GM12864 (cell line): ENCODE data around the gene NHLH2.

Experiments
- DNase-seq: peaks from one replicate; pipeline ENCODE4 v3.0.0-alpha.2; 2011; ENCODE audit warnings: low read depth
- H3K4me3 ChIP-seq: 2 replicates; pipeline ENCODE4 v1.5.1; 2011; ENCODE audit warnings: mild to moderate bottlenecking, low read depth, low read length, control low read depth
- CTCF ChIP-seq: IDR thresholded peaks from 2 replicates; pipeline ENCODE4 v1.5.1; 2011; ENCODE audit warnings: low read depth, mild to moderate bottlenecking, moderate library complexity, low read length, control low read depth, inconsistent platforms; ENCODE audit errors: missing control alignments

NHLH2 gene

GRCh38 chr1:115829023-115829674, 11.8 kb downstream of the NHLH2 start:
- TF ChIP-seq CTCF, result no peak
- DNase-seq, result no peak
- H3K4me3 ChIP-seq, result no peak overlapping the region

DNA sequence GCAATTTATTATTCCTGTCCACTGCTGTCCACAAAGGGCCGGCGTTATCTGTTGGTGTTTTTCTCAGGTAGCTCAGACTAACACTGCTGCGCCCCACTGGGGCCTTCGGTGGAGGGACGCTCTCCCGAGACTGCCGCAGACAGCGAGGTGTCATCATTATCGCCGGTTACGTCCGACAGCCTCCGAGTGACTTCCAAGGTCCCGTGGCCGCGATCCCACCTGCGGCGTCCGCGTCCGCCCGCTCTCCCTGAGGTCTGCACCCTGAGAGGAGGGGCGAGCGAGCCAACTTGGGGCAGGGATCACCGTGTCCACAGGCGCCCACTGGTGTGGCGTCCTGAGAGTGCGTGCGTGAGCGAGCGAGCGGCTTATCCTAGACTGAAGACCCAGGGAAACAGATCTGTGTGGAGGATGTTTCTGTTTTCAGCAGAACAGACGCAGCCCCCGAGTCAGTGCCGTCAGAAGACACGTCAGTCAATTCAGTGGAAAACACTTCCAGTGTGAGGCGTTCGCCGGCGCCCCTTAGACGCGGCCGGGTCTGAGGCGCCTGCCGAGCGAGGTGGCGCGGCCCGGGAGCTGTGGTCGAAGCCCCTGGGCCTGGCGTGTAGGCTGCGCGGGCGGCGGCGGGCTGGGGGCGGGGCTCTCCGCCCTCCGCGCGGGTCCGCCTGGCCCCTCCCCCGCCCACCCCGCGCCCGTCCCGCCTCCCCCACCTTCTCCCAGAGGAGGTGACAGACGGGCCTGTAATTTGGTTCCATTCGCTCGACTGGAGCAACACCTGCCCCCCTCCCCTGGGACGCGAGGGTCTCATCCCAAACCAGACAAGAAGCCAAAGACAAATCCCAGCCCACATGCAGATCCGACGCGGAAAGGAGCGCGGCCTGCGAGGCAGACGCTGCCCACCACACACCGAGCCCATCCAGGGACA, 12.6 kb downstream of the NHLH2 start:
- no peak overlapping the region for H3K4me3 ChIP-seq
- TF ChIP-seq CTCF, result no peak
- DNase-seq, result no peak

GRCh38 chr1:115827452-115828044, 13.4 kb downstream of the NHLH2 start:
- no peak for TF ChIP-seq CTCF
- DNase-seq, result no peak

GRCh38 chr1:115826628-115827027, 14.3 kb downstream of the NHLH2 start:
- no peak for DNase-seq
- no peak for TF ChIP-seq CTCF
- no peak overlapping the region for H3K4me3 ChIP-seq

More at GRCh38 chr1:115827452-115828044, 13.4 kb downstream of the NHLH2 start:
- H3K4me3 ChIP-seq, result no peak overlapping the region

DNA sequence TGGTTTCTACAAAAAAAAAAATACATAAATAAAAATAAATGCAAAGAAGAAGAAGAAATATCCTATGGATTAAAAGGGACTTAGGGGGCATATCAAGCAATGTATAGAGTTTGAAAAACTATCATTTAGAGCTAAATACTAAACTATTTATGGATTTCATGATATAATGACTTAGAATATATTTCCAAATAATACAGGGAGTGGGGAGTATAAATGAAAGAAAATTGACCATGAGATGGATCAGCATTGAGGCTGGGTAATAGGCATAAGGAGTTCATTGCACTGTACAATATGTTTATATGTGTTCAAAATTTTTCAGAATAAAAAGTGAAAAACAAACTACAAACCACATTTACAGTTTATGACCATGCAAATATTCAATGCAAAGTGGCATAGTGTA, 18.8 kb downstream of the NHLH2 start:
- no peak for TF ChIP-seq CTCF
- DNase-seq, result no peak
- no peak overlapping the region for H3K4me3 ChIP-seq

GRCh38 chr1:115815694-115816093, 25.2 kb downstream of the NHLH2 start:
- no peak overlapping the region for H3K4me3 ChIP-seq
- no peak for DNase-seq
- TF ChIP-seq CTCF, result no peak
